Liver (tissue), 9 donors: Measurements from ENCODE around the gene AKR1B1. TPM values are rescaled to one million over a fixed set of nuclear protein-coding genes. Genes with fewer than 3 reads are reported as not detected.

Source experiments
- DNase-seq: peaks from one replicate; pipeline ENCODE4 v3.0.0-alpha.2; 2017; ENCODE audit warnings: low spot score
- H3K27ac ChIP-seq, 2 donors: one replicate each; pipeline ENCODE4 v1.7.0; 2013; ENCODE audit warnings: inconsistent platforms in 2 of 2, low read length in 2 of 2, control low read depth in 1 of 2, low read depth in 1 of 2, mild to moderate bottlenecking in 1 of 2
- H3K27me3 ChIP-seq, 4 donors: one replicate each; pipeline versions ENCODE4 v1.6.1 to v1.7.0; 2013; ENCODE audit warnings: low read length in 3 of 4, inconsistent platforms in 1 of 4, mild to moderate bottlenecking in 1 of 4, moderate library complexity in 1 of 4; ENCODE audit not compliant: control insufficient read depth in 4 of 4, insufficient read depth in 4 of 4
- H3K36me3 ChIP-seq, 4 donors: one replicate each; pipeline versions ENCODE4 v1.6.1 to v1.7.0; 2013; ENCODE audit warnings: low read length in 3 of 4, mild to moderate bottlenecking in 3 of 4, low read depth in 1 of 4, moderate library complexity in 1 of 4; ENCODE audit not compliant: control insufficient read depth in 4 of 4, insufficient read depth in 3 of 4
- H3K4me1 ChIP-seq, 4 donors: one replicate each; pipeline versions ENCODE4 v1.6.1 to v1.7.0; 2013; ENCODE audit warnings: low read length in 3 of 4, mild to moderate bottlenecking in 3 of 4, moderate library complexity in 1 of 4; ENCODE audit not compliant: control insufficient read depth in 4 of 4, insufficient read depth in 4 of 4
- H3K4me3 ChIP-seq, 3 donors: one replicate each; pipeline versions ENCODE4 v1.6.1 to v1.7.0; 2013; ENCODE audit warnings: low read length in 3 of 3, control low read depth in 1 of 3, low read depth in 1 of 3, mild to moderate bottlenecking in 1 of 3
- H3K9ac ChIP-seq, 2 donors: one replicate each; pipeline ENCODE4 v1.7.0; 2013; ENCODE audit warnings: low read length in 2 of 2, mild to moderate bottlenecking in 2 of 2, moderate library complexity in 2 of 2, control low read depth in 1 of 2, low read depth in 1 of 2
- H3K9me3 ChIP-seq, 4 donors: one replicate each; pipeline versions ENCODE4 v1.6.1 to v1.7.0; 2013; ENCODE audit warnings: low read length in 3 of 4; ENCODE audit not compliant: control insufficient read depth in 4 of 4
- EGR1 ChIP-seq, 2 donors: IDR thresholded peaks; 2 replicates each; pipeline ENCODE4 v1.6.1; 2016 to 2018; ENCODE audit warnings: antibody characterized with exemption in 2 of 2, low read depth in 2 of 2
- FOXA1 ChIP-seq: IDR thresholded peaks from 2 replicates; pipeline ENCODE4 v1.6.1; 2016; ENCODE audit warnings: antibody characterized with exemption
- FOXA2 ChIP-seq: IDR thresholded peaks from 2 replicates; pipeline ENCODE4 v1.6.1; 2016; ENCODE audit warnings: antibody characterized with exemption
- GABPA ChIP-seq, 2 donors: IDR thresholded peaks in 1 of 2; conservative IDR thresholded peaks in 1 of 2; 2 replicates each; pipeline ENCODE4 v1.6.1; 2016; ENCODE audit warnings: antibody characterized with exemption in 2 of 2, mild to moderate bottlenecking in 1 of 2, moderate library complexity in 1 of 2
- HNF4A ChIP-seq, 2 donors: conservative IDR thresholded peaks; 2 replicates each; pipeline ENCODE4 v1.6.1; 2016; ENCODE audit warnings: antibody characterized with exemption in 2 of 2, mild to moderate bottlenecking in 2 of 2
- JUND ChIP-seq, 2 donors: IDR thresholded peaks; 2 replicates each; pipeline ENCODE4 v1.6.1; 2016; ENCODE audit warnings: antibody characterized with exemption in 2 of 2
- NR2F2 ChIP-seq: IDR thresholded peaks from 2 replicates; pipeline ENCODE4 v1.6.1; 2016; ENCODE audit warnings: antibody characterized with exemption
- RAD21 ChIP-seq, 2 donors: IDR thresholded peaks; 2 replicates each; pipeline ENCODE4 v1.6.1; 2016; ENCODE audit warnings: antibody characterized with exemption in 2 of 2, mild to moderate bottlenecking in 2 of 2
- RXRA ChIP-seq, 2 donors: IDR thresholded peaks; 2 replicates each; pipeline ENCODE4 v1.6.1; 2017 to 2018; ENCODE audit warnings: antibody characterized with exemption in 2 of 2, mild to moderate bottlenecking in 1 of 2
- SP1 ChIP-seq: IDR thresholded peaks from 2 replicates; pipeline ENCODE4 v1.6.1; 2018; ENCODE audit warnings: antibody characterized with exemption, mild to moderate bottlenecking
- TAF1 ChIP-seq: conservative IDR thresholded peaks from 2 replicates; pipeline ENCODE4 v1.6.1; 2016; ENCODE audit warnings: antibody characterized with exemption, mild to moderate bottlenecking
- YY1 ChIP-seq: IDR thresholded peaks from 2 replicates; pipeline ENCODE4 v1.6.1; 2016; ENCODE audit warnings: antibody characterized with exemption, mild to moderate bottlenecking
- WGBS: extraction: QIAGEN DNeasy Blood & Tissue Kit; methylation state at CpG from one replicate; pipeline ENCODE4 v1.1.7; 2013; 5-methylcytosine and 5-hydroxymethylcytosine counted together
- polyA plus RNA-seq, 2 donors: library from polyadenylated mRNA; stranded (reverse) in 1 of 2; unstranded in 1 of 2; fragments of 200-250 nt in 1 of 2; fragments of >200 nt in 1 of 2; fragmentation: Nextera tagmentation in 1 of 2; extraction: Ambion mirVana in 1 of 2; gene quantifications; one replicate each; pipeline versions ENCODE4 v1.2.1 to v1.2.3, GENCODE V29; 2013 to 2015
- total RNA-seq, 2 donors: library from RNA; depleted of rRNA; stranded (reverse); fragments of >200 nt; gene quantifications; one replicate each; pipeline ENCODE4 v1.2.3, GENCODE V29; 2014
- TF ChIP-seq, protein P1 (sequence below): fragments of 150-350 bp; IDR thresholded peaks from 2 replicates; pipeline ENCODE4 v1.5.1; 2017; ENCODE audit warnings: improper control_type of control experiment, low read depth, low read length; ENCODE audit not compliant: missing input control
- TF ChIP-seq, protein P2 (sequence below): IDR thresholded peaks from 2 replicates; pipeline ENCODE4 v1.6.1; 2016; ENCODE audit warnings: antibody characterized with exemption
- TF ChIP-seq, protein P3 (sequence below): IDR thresholded peaks from 2 replicates; pipeline ENCODE4 v1.6.1; 2016; ENCODE audit warnings: antibody characterized with exemption, mild to moderate bottlenecking
- TF ChIP-seq, protein P4 (sequence below): IDR thresholded peaks from 2 replicates; pipeline ENCODE4 v1.6.1; 2016; ENCODE audit warnings: antibody characterized with exemption
- donor health status: healthy.
- donor health status: healthy.
- donor health status: healthy.
- donor health status: healthy.
- donor health status: healthy.

AKR1B1 gene
- total and polyA plus RNA-seq, 4 donors: 10.8 to 12.6 (median 11.6) TPM

DNA sequence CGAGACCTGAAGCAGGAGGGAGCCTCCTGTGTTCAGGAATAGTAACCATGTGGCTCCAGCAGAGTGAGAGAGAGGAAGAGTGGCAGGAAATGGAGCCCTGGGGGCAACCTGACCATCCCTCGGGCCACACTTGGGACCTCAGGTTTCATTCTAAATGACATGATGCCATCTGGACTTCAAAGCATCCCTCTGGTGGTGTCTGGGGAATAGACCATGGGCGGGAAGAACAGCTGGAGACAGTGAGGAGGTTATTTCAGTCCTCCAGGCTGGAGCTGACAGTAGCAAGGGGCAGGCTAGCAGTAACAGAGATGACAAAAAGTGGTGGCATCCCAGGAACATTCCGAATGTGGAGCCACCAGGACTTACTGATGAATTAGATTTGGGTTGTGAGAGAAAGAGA, 44.8 kb downstream of the AKR1B1 start:
- TF ChIP-seq JUND (IDR thresholded peaks at IDR 0.05): no peak
- TF ChIP-seq SP1: no peak
- TF ChIP-seq, protein P1, sequence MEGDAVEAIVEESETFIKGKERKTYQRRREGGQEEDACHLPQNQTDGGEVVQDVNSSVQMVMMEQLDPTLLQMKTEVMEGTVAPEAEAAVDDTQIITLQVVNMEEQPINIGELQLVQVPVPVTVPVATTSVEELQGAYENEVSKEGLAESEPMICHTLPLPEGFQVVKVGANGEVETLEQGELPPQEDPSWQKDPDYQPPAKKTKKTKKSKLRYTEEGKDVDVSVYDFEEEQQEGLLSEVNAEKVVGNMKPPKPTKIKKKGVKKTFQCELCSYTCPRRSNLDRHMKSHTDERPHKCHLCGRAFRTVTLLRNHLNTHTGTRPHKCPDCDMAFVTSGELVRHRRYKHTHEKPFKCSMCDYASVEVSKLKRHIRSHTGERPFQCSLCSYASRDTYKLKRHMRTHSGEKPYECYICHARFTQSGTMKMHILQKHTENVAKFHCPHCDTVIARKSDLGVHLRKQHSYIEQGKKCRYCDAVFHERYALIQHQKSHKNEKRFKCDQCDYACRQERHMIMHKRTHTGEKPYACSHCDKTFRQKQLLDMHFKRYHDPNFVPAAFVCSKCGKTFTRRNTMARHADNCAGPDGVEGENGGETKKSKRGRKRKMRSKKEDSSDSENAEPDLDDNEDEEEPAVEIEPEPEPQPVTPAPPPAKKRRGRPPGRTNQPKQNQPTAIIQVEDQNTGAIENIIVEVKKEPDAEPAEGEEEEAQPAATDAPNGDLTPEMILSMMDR: no peak
- no peak for TF ChIP-seq RAD21 (IDR thresholded peaks at IDR 0.05)
- TF ChIP-seq, protein P2, sequence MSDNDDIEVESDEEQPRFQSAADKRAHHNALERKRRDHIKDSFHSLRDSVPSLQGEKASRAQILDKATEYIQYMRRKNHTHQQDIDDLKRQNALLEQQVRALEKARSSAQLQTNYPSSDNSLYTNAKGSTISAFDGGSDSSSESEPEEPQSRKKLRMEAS: no peak
- 82% methylated on average over 4 of the region's 4 CpGs for WGBS

DNA sequence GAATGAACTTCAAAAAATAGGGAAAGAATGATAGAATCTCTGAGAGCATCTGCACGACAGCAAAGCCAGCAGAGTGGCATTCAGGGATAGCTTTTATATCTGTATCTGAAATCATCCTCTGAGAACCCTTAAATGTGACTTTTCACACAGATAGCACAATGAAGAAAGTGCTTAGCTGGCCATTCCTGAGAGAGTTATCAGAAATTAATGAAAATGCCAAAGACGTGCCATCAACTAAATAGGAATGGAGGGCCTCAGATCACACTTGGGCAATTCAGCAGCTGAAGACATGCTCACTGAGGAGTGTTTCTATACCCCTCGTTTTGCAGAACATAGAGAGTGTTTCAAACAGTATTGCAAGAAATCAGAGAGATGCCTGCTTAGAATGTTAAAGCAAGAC, 51.6 kb downstream of the AKR1B1 start:
- TF ChIP-seq TAF1: no peak
- TF ChIP-seq, protein P2: no peak
- TF ChIP-seq, protein P3, sequence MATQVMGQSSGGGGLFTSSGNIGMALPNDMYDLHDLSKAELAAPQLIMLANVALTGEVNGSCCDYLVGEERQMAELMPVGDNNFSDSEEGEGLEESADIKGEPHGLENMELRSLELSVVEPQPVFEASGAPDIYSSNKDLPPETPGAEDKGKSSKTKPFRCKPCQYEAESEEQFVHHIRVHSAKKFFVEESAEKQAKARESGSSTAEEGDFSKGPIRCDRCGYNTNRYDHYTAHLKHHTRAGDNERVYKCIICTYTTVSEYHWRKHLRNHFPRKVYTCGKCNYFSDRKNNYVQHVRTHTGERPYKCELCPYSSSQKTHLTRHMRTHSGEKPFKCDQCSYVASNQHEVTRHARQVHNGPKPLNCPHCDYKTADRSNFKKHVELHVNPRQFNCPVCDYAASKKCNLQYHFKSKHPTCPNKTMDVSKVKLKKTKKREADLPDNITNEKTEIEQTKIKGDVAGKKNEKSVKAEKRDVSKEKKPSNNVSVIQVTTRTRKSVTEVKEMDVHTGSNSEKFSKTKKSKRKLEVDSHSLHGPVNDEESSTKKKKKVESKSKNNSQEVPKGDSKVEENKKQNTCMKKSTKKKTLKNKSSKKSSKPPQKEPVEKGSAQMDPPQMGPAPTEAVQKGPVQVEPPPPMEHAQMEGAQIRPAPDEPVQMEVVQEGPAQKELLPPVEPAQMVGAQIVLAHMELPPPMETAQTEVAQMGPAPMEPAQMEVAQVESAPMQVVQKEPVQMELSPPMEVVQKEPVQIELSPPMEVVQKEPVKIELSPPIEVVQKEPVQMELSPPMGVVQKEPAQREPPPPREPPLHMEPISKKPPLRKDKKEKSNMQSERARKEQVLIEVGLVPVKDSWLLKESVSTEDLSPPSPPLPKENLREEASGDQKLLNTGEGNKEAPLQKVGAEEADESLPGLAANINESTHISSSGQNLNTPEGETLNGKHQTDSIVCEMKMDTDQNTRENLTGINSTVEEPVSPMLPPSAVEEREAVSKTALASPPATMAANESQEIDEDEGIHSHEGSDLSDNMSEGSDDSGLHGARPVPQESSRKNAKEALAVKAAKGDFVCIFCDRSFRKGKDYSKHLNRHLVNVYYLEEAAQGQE: no peak
- no peak for TF ChIP-seq FOXA1
- no peak for DNase-seq
- no peaks in the 10 kb centered on the region for H3K4me1 ChIP-seq
- no peaks in the 10 kb centered on the region for H3K9me3 ChIP-seq
- 80% methylated on average over 3 of the region's 3 CpGs for WGBS
- H3K4me3 ChIP-seq: no peak overlapping the region
- no peak overlapping the region for H3K9ac ChIP-seq
- H3K27ac ChIP-seq: no peak overlapping the region
- H3K27me3 ChIP-seq: no peaks in the 10 kb centered on the region
- H3K36me3 ChIP-seq: no peaks in the 10 kb centered on the region

More for the DNA sequence above, 44.8 kb downstream of the AKR1B1 start:
- Histone ChIP-seq H3K36me3 (no peaks in the 10 kb centered on the region), H3K9me3 (no peaks in the 10 kb centered on the region), H3K4me3 (no peak overlapping the region), H3K9ac (no peak overlapping the region), H3K27me3 (no peaks in the 10 kb centered on the region), H3K27ac (no peak overlapping the region), H3K4me1 (peaks cover 0 to under 1% (median 0%) of the 10 kb centered on the region in 4 donors)
- no peak for DNase-seq

DNA sequence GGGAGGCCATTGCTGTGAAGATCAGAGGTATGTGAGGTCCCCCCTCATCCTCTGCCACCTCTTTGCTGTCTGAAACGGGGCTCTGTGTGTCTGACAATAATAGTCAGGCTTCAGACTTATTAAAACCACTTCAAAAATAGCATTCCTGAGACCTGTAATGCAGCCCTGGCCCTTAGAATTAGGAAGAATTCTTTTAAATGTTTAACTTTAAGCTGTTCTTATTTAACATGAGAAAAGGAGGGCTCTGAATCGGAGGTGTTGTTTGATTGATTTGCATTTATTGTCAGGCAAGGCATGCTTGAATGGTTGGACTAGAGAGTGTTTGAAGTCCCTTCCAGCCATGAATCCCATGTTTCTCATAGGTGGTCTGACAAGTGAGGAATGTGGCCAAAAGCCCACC, 52.5 kb downstream of the AKR1B1 start:
- whole genome bisulfite sequencing: 50% methylated on average over 2 of the region's 2 CpGs
- no peaks in the 10 kb centered on the region for H3K36me3 ChIP-seq
- no peak for DNase-seq
- no peak overlapping the region for H3K9ac ChIP-seq
- no peak overlapping the region for H3K4me3 ChIP-seq
- TF ChIP-seq FOXA2 (no peak), NR2F2 (no peak), SP1 (no peak), RXRA (IDR thresholded peaks at IDR 0.05) (no peak), JUND (IDR thresholded peaks at IDR 0.05) (no peak), EGR1 (IDR thresholded peaks at IDR 0.05; ENCODE audit: low read depth in 2 of 2) (no peak), YY1 (no peak), RAD21 (IDR thresholded peaks at IDR 0.05) (no peak), TAF1 (no peak), GABPA (IDR thresholded peaks at IDR 0.05 in 1 of 2, conservative IDR thresholded peaks at IDR 0.05 in 1 of 2) (no peak), HNF4A (conservative IDR thresholded peaks at IDR 0.05) (no peak), FOXA1 (no peak)
- TF ChIP-seq, protein P4, sequence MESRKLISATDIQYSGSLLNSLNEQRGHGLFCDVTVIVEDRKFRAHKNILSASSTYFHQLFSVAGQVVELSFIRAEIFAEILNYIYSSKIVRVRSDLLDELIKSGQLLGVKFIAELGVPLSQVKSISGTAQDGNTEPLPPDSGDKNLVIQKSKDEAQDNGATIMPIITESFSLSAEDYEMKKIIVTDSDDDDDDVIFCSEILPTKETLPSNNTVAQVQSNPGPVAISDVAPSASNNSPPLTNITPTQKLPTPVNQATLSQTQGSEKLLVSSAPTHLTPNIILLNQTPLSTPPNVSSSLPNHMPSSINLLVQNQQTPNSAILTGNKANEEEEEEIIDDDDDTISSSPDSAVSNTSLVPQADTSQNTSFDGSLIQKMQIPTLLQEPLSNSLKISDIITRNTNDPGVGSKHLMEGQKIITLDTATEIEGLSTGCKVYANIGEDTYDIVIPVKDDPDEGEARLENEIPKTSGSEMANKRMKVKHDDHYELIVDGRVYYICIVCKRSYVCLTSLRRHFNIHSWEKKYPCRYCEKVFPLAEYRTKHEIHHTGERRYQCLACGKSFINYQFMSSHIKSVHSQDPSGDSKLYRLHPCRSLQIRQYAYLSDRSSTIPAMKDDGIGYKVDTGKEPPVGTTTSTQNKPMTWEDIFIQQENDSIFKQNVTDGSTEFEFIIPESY: no peak
- TF ChIP-seq, protein P1: no peak
- no peaks in the 10 kb centered on the region for H3K9me3 ChIP-seq
- no peaks in the 10 kb centered on the region for H3K4me1 ChIP-seq
- no peak overlapping the region for H3K27ac ChIP-seq
- no peaks in the 10 kb centered on the region for H3K27me3 ChIP-seq
